K562 (cell line): Measurements from ENCODE around the gene UBXN4. TPM values are rescaled to one million over a fixed set of nuclear protein-coding genes. Genes with fewer than 3 reads are reported as not detected.
A peak's percentile ranks its signal among the peaks of the same experiment; 100 is the strongest.

Experiments
- ATAC-seq: fragments of 200-7000 bp; cut with Tn5 transposase; 3 replicates; pipeline ENCODE4 v1.9.1; 2020; ENCODE audit warnings: moderate library complexity
- BruUV-seq: library from RNA; stranded (reverse); fragments of 400-500 nt; replicated peaks from 2 replicates; lab custom pipeline; 2021; lab: Mats Ljungman, UMichigan
- CTCF ChIA-PET: fragments of 300-600 bp; formaldehyde crosslinking; extraction: SDS; loops from one replicate; lab custom pipeline; 2021; ENCODE audit warnings: low intra/inter-chr PET ratio; lab: Yijun Ruan, JAX
- POLR2A ChIA-PET: fragments of 300-600, 350-650 bp; sonication (Branson Sonifier 250); formaldehyde crosslinking; extraction: SDS; loops from one replicate; lab custom pipeline; 2021; ENCODE audit warnings: antibody characterized with exemption, inconsistent platforms; lab: Yijun Ruan, JAX
- DNase-seq, 4 experiments: peaks; one replicate each; pipeline versions ENCODE4 v3.0.0 to v3.0.0-alpha.2; 2011 to 2018; ENCODE audit warnings: low spot score in 3 of 4, mixed read lengths in 3 of 4; ENCODE audit errors: extremely low read depth in 1 of 4
- FAIRE-seq: peaks from 2 replicates; lab custom pipeline; 2011; peaks lifted over from hg19 to GRCh38; lab: Jason Lieb, UNC
- H2AFZ ChIP-seq: 2 replicates; pipeline ENCODE4 v1.6.0; 2011; ENCODE audit warnings: low read depth, low read length, control low read depth, inconsistent platforms
- H3K27ac ChIP-seq: fragments of 200-600 bp; 3 replicates; pipeline ENCODE4 v1.8.0; 2011; ENCODE audit warnings: low read depth, mild to moderate bottlenecking, control low read depth, inconsistent platforms, low read length, moderate library complexity, mixed read lengths; ENCODE audit errors: extremely low read depth
- H3K27me3 ChIP-seq, 2 experiments: fragments of 300-600 bp in 1 of 2; 2 replicates in 1 of 2; 3 replicates in 1 of 2; pipeline versions ENCODE4 v1.6.0 to v1.8.0; 2011; ENCODE audit warnings: inconsistent platforms in 2 of 2, low read length in 2 of 2, mild to moderate bottlenecking in 1 of 2, mixed read lengths in 1 of 2, moderate library complexity in 1 of 2; ENCODE audit not compliant: control insufficient read depth in 2 of 2, insufficient read depth in 2 of 2
- H3K36me3 ChIP-seq: fragments of 300-600 bp; 3 replicates; pipeline ENCODE4 v1.8.0; 2011; ENCODE audit warnings: mild to moderate bottlenecking, low read length, inconsistent platforms; ENCODE audit not compliant: control insufficient read depth, insufficient read depth
- H3K4me1 ChIP-seq, 2 experiments: fragments of 200-600 bp in 1 of 2; replicated peaks in 1 of 2; 2 replicates in 1 of 2; 3 replicates in 1 of 2; pipeline versions ENCODE4 v1.5.1 to v1.8.0; 2011; ENCODE audit warnings: inconsistent platforms in 2 of 2, low read length in 2 of 2, mild to moderate bottlenecking in 1 of 2, mixed read lengths in 1 of 2, moderate library complexity in 1 of 2; ENCODE audit not compliant: control insufficient read depth in 2 of 2, insufficient read depth in 2 of 2
- H3K4me2 ChIP-seq: 2 replicates; pipeline ENCODE4 v1.6.1; 2011; ENCODE audit warnings: low read length, control low read depth, inconsistent platforms, mixed read lengths; ENCODE audit not compliant: insufficient read depth
- H3K4me3 ChIP-seq: fragments of 200-600 bp; sonication (generic), shearing (Covaris generic); 2 replicates; pipeline ENCODE4 v1.5.1; 2016; ENCODE audit warnings: control low read depth, inconsistent platforms
- H3K79me2 ChIP-seq: fragments of 200-600 bp; 3 replicates; pipeline ENCODE4 v1.8.0; 2011; ENCODE audit warnings: low read length, inconsistent platforms; ENCODE audit not compliant: control insufficient read depth, insufficient read depth
- H3K9ac ChIP-seq, 2 experiments: 2 replicates each; pipeline versions ENCODE4 v1.6.0 to v1.6.1; 2011; ENCODE audit warnings: low read depth in 2 of 2, low read length in 2 of 2, control low read depth in 1 of 2, inconsistent platforms in 1 of 2, mild to moderate bottlenecking in 1 of 2, mixed read lengths in 1 of 2; ENCODE audit not compliant: insufficient read depth in 1 of 2
- H3K9me1 ChIP-seq: one replicate; pipeline ENCODE4 v1.6.0; 2011; ENCODE audit warnings: inconsistent platforms, mild to moderate bottlenecking, low read length, moderate library complexity; ENCODE audit not compliant: control insufficient read depth, insufficient read depth
- H3K9me3 ChIP-seq: replicated peaks from 2 replicates; pipeline ENCODE4 v1.5.1; 2011; ENCODE audit warnings: low read depth, low read length, inconsistent platforms; ENCODE audit not compliant: control insufficient read depth, insufficient read depth
- H4K20me1 ChIP-seq: replicated peaks from 2 replicates; pipeline ENCODE4 v1.6.1; 2011; ENCODE audit warnings: low read length, inconsistent platforms, mixed read lengths; ENCODE audit not compliant: control insufficient read depth, insufficient read depth
- CTCF ChIP-seq, 3 experiments: IDR thresholded peaks in 2 of 3; conservative IDR thresholded peaks in 1 of 3; 2 replicates each; pipeline ENCODE4 v1.5.1; 2011 to 2012; ENCODE audit warnings: low read length in 3 of 3, mild to moderate bottlenecking in 3 of 3, control low read depth in 2 of 3, improper control_type of control experiment in 1 of 3, inconsistent platforms in 1 of 3, low read depth in 1 of 3, mixed read lengths in 1 of 3, moderate library complexity in 1 of 3; ENCODE audit not compliant: insufficient read depth in 2 of 3
- E2F3 ChIP-seq: fragments of 250-450 bp; sonication (Bioruptor Pico); IDR thresholded peaks from 2 replicates; pipeline ENCODE4 v1.4.0; 2020; ENCODE audit warnings: mild to moderate bottlenecking
- E2F6 ChIP-seq, 2 experiments: IDR thresholded peaks; 2 replicates each; pipeline ENCODE4 v1.6.1; 2011; ENCODE audit warnings: borderline replicate concordance in 1 of 2, control low read depth in 1 of 2, low read depth in 1 of 2, low read length in 1 of 2, mild to moderate bottlenecking in 1 of 2, mixed read lengths in 1 of 2, moderate library complexity in 1 of 2; ENCODE audit not compliant: insufficient read depth in 1 of 2, insufficient read length in 1 of 2, poor library complexity in 1 of 2, severe bottlenecking in 1 of 2; ENCODE audit errors: extremely low read depth in 1 of 2
- KHSRP ChIP-seq: fragments of 450-650 bp; IDR thresholded peaks from 2 replicates; pipeline ENCODE4 v1.6.1; 2017
- MEF2D ChIP-seq: conservative IDR thresholded peaks from 2 replicates; pipeline ENCODE4 v1.6.1; 2016; ENCODE audit warnings: low read depth, missing genetic modification characterization, missing compliant biosample characterization
- MYC ChIP-seq, 2 experiments: fragments of 250-450 bp in 1 of 2; sonication (Bioruptor Pico) in 1 of 2; IDR thresholded peaks; 2 replicates each; pipeline versions ENCODE4 v1.5.1 to v1.6.1; 2012 to 2021; ENCODE audit warnings: low read depth in 2 of 2, borderline replicate concordance in 1 of 2, improper control_type of control experiment in 1 of 2, low read length in 1 of 2, mild to moderate bottlenecking in 1 of 2, moderate library complexity in 1 of 2
- PRMT5 ChIP-seq: sonication (generic); formaldehyde crosslinking; IDR thresholded peaks from 2 replicates; pipeline ENCODE4 v1.5.0; 2020; ENCODE audit warnings: missing genetic modification reagents
- RAD21 ChIP-seq, 2 experiments: fragments of 250-450 bp in 1 of 2; fragments of 450-650 bp in 1 of 2; sonication (Bioruptor Pico) in 1 of 2; formaldehyde crosslinking in 1 of 2; IDR thresholded peaks in 1 of 2; conservative IDR thresholded peaks in 1 of 2; 2 replicates each; pipeline versions ENCODE4 v1.4.0 to v1.8.0; 2020 to 2022; ENCODE audit warnings: mild to moderate bottlenecking in 2 of 2, moderate library complexity in 1 of 2
- SMC3 ChIP-seq: conservative IDR thresholded peaks from 2 replicates; pipeline ENCODE4 v1.6.1; 2011; ENCODE audit warnings: low read depth, low read length, improper control_type of control experiment; ENCODE audit not compliant: insufficient read depth
- ZMIZ1 ChIP-seq, 2 experiments: fragments of 150-350 bp in 1 of 2; IDR thresholded peaks; 2 replicates each; pipeline ENCODE4 v1.6.1; 2012 to 2016; ENCODE audit warnings: low read depth in 2 of 2, low read length in 2 of 2, mild to moderate bottlenecking in 1 of 2, moderate library complexity in 1 of 2
- ZNF583 ChIP-seq: fragments of 250-450 bp; sonication (Bioruptor Pico); IDR thresholded peaks from 2 replicates; pipeline ENCODE4 v1.4.0; 2020
- ZNF695 ChIP-seq: fragments of 450-650 bp; formaldehyde crosslinking; IDR thresholded peaks from 2 replicates; pipeline ENCODE4 v1.4.0; 2020; ENCODE audit warnings: mild to moderate bottlenecking, moderate library complexity
- ZNF77 ChIP-seq: fragments of 250-450 bp; sonication (Bioruptor Pico); IDR thresholded peaks from 2 replicates; pipeline ENCODE4 v1.5.0; 2020
- WGBS: fragments of 100-300 bp; shearing (Covaris generic); methylation state at CpG from one replicate; pipeline ENCODE4 v1.1.6; 2016; ENCODE audit warnings: low coverage, mixed read lengths; ENCODE audit not compliant: insufficient coverage; ENCODE audit errors: missing lambda C conversion rate; 5-methylcytosine and 5-hydroxymethylcytosine counted together
- in situ Hi-C: fragments of 300-500 bp; cut with MboI; formaldehyde crosslinking; loops from 4 replicates; pipeline ENCODE4 v1.15.0; 2018; ENCODE audit warnings: inconsistent platforms, mixed read lengths
- intact Hi-C: fragments of 100-400 bp; cut with micrococcal nuclease; formaldehyde crosslinking; loops from 2 replicates; pipeline ENCODE4 v1.14.2; 2022
- polyA plus RNA-seq, 8 experiments: library from polyadenylated mRNA; depleted of rRNA in 4 of 8; stranded (reverse) in 5 of 8; unstranded in 3 of 8; fragments of >200 nt; fragmentation: Nextera tagmentation in 2 of 8; fragmentation: Illumina TruSeq in 1 of 8; extraction: Ambion mirVana in 2 of 8; extraction: Trizol in 1 of 8; gene quantifications; 2 replicates each; pipeline versions ENCODE4 v1.2.1 to v1.2.3, GENCODE V29; 2011 to 2014; ENCODE audit warnings: inconsistent platforms in 1 of 8, missing spikeins in 1 of 8
- total RNA-seq, 7 experiments: library from RNA; depleted of rRNA in 6 of 7; stranded (reverse); fragments of >200 nt in 6 of 7; fragmentation: Illumina TruSeq in 2 of 7; extraction: Trizol in 2 of 7; gene quantifications; 2 replicates each; pipeline versions ENCODE4 v1.2.1 to v1.2.3, GENCODE V29; 2011 to 2021; ENCODE audit warnings: low replicate concordance in 1 of 7

The UBXN4 gene
- total and polyA plus RNA-seq, 9 of the 15 experiments (the other 6 are each of a cell fraction or from before 2014, with no cell fraction given) = 30.4 to 127 (median 55.3) TPM

GRCh38 chr2:135818937-135819610, 77.4 kb downstream of the UBXN4 start:
- WGBS = 2% methylated on average over 8 of the region's 8 CpGs
- no peak overlapping the region for H2AFZ ChIP-seq
- H3K9ac ChIP-seq = no peak overlapping the region
- no peaks in the 10 kb centered on the region for H3K36me3 ChIP-seq
- FAIRE-seq (peak; percentile 64), ATAC-seq (peak; percentile 91), DNase-seq (peak; percentile 36 to 48 (median 42))
- no TSS peak for BruUV-seq
- no peaks in the 10 kb centered on the region for H3K9me3 ChIP-seq
- intact Hi-C loops = loop anchor here (5.0 kb wide), 1 partner anchor 558 kb away; no protein-coding TSS in a partner anchor
- H3K4me1 ChIP-seq = no peaks in the 10 kb centered on the region
- no peaks in the 10 kb centered on the region for H3K9me1 ChIP-seq
- no peak overlapping the region for H3K4me2 ChIP-seq
- no peaks in the 10 kb centered on the region for H4K20me1 ChIP-seq
- in situ Hi-C loops = no loop called here
- H3K79me2 ChIP-seq = no peaks in the 10 kb centered on the region
- H3K4me3 ChIP-seq = no peak overlapping the region
- peaks cover 46 to 64% of the 10 kb centered on the region in 2 experiments for H3K27me3 ChIP-seq
- ChIA-PET POLR2A (no interaction called here), CTCF (no interaction called here)
- H3K27ac ChIP-seq = no peak overlapping the region
- no peak for TF ChIP-seq ZNF77
- peak in 1 of 2 experiments; percentile 44 for TF ChIP-seq E2F6 (IDR thresholded peaks at IDR 0.05; ENCODE audit: borderline replicate concordance in 1 of 2, extremely low read depth in 1 of 2, insufficient read depth in 1 of 2, insufficient read length in 1 of 2, low read depth in 1 of 2, low read length in 1 of 2, poor library complexity in 1 of 2, severe bottlenecking in 1 of 2)
- no peak for TF ChIP-seq E2F3 (CRISPR knock-in tag)
- peak in 1 of 2 experiments; percentile 67; a peak in 2 of 4 replicates for TF ChIP-seq RAD21 (CRISPR knock-in tag; conservative IDR thresholded peaks at IDR 0.05 in 1 of 2, IDR thresholded peaks at IDR 0.05 in 1 of 2)
- TF ChIP-seq CTCF (IDR thresholded peaks at IDR 0.05 in 2 of 3, conservative IDR thresholded peaks at IDR 0.05 in 1 of 3; ENCODE audit: insufficient read depth in 2 of 3, low read depth in 1 of 3, low read length in 3 of 3) = peak; percentile 65 to 73 (median 67)
- no peak for TF ChIP-seq ZNF695 (CRISPR knock-in tag)
- TF ChIP-seq ZNF583 (CRISPR knock-in tag) = no peak
- TF ChIP-seq PRMT5 (CRISPR knock-in tag) = no peak
- no peak for TF ChIP-seq ZMIZ1 (IDR thresholded peaks at IDR 0.05; ENCODE audit: low read depth in 2 of 2, low read length in 2 of 2)
- TF ChIP-seq MEF2D (tag) = no peak
- 0 out of 2 replicates have a peak, but pooled peaks have one; percentile 21 for TF ChIP-seq MYC (IDR thresholded peaks at IDR 0.05; ENCODE audit: low read depth, low read length)
- no peak for TF ChIP-seq MYC (CRISPR knock-in tag; IDR thresholded peaks at IDR 0.05; ENCODE audit: borderline replicate concordance, low read depth)
- no peak for TF ChIP-seq KHSRP
- TF ChIP-seq SMC3 = peak; percentile 66; the same call in 1 of the 2 replicates
